Thoracic aorta (tissue), 2 donors: Measurements from ENCODE around the gene UTP4. TPM values are rescaled to one million over a fixed set of nuclear protein-coding genes. Genes with fewer than 3 reads are reported as not detected.

ENCODE experiments used
- ATAC-seq: fragments of 150-250 bp; one replicate; pipeline ENCODE4 v1.8.0; 2017; ENCODE audit warnings: low read depth; ENCODE audit not compliant: insufficient number of reproducible peaks, low FRiP score
- DNase-seq: peaks from one replicate; pipeline ENCODE4 v3.0.0-alpha.2; 2020; ENCODE audit warnings: low spot score
- H3K27ac ChIP-seq, 2 donors: fragments of 200-600 bp; sonication (generic); 1 replicate in 1 of 2; 2 replicates in 1 of 2; pipeline ENCODE4 v1.5.1; 2016; ENCODE audit warnings: mild to moderate bottlenecking in 2 of 2, moderate library complexity in 2 of 2
- H3K27me3 ChIP-seq: fragments of 200-600 bp; sonication (generic); replicated peaks from 2 replicates; pipeline ENCODE4 v1.6.0; 2016; ENCODE audit warnings: mild to moderate bottlenecking; ENCODE audit not compliant: insufficient read depth
- H3K36me3 ChIP-seq: fragments of 200-600 bp; sonication (generic); one replicate; pipeline ENCODE4 v1.5.1; 2016
- H3K4me1 ChIP-seq, 2 donors: fragments of 200-600 bp; sonication (generic); 1 replicate in 1 of 2; 2 replicates in 1 of 2; pipeline versions ENCODE4 v1.5.1 to v1.6.0; 2016; ENCODE audit warnings: low read depth in 2 of 2, mild to moderate bottlenecking in 1 of 2; ENCODE audit not compliant: control insufficient read depth in 1 of 2
- H3K4me3 ChIP-seq: fragments of 200-600 bp; sonication (generic); 2 replicates; pipeline ENCODE4 v1.5.1; 2016; ENCODE audit warnings: mild to moderate bottlenecking
- H3K9me3 ChIP-seq: fragments of 200-600 bp; sonication (generic); 2 replicates; pipeline ENCODE4 v1.5.1; 2016
- CTCF ChIP-seq: fragments of 200-600 bp; sonication (generic); IDR thresholded peaks from one replicate; pipeline ENCODE4 v1.5.1; 2019; ENCODE audit warnings: antibody characterized with exemption
- total RNA-seq, 2 donors: library from RNA; depleted of rRNA; stranded (reverse); fragments of >200 nt; gene quantifications; one replicate each; pipeline versions ENCODE4 v1.1.0 to v1.2.3, GENCODE V29; 2016

UTP4 gene
- 10 to 100 TPM; 44.5 to 59.7 TPM for total RNA-seq

- DNase-seq (peak; percentile 38), ATAC-seq (peak; percentile 66)
- Histone ChIP-seq H3K27me3 (no peaks in the 10 kb centered on the region), H3K4me1 (peaks cover 8 to 26% of the 10 kb centered on the region in 2 donors), H3K4me3 (peak within 1 kb of the TSS; percentile 96), H3K9me3 (no peaks in the 10 kb centered on the region), H3K27ac (peak within 1 kb of the TSS; percentile 77 to 90), H3K36me3 (peaks cover 8% of the 10 kb centered on the region)
- TF ChIP-seq CTCF: no peak
Observed at GRCh38 chr16:69132424-69133252, at the start of gene UTP4, which contains the start of gene CHTF8. Gene UTP4, plus strand, starts transcription at chr16:69132649. Its CDS starts 811 bp downstream, at chr16:69133460. Gene CHTF8, minus strand, starts transcription at chr16:69132588. Its CDS starts 11,130 bp downstream, at chr16:69121458.

GRCh38 chr16:69083306-69083941 is 49.0 kb upstream of the UTP4 start:
- Histone ChIP-seq H3K4me3 (no peak overlapping the region), H3K9me3 (no peaks in the 10 kb centered on the region), H3K4me1 (no peaks in the 10 kb centered on the region), H3K27ac (no peak overlapping the region), H3K36me3 (no peaks in the 10 kb centered on the region), H3K27me3 (no peaks in the 10 kb centered on the region)
- DNase-seq (no peak), ATAC-seq (no peak)
- TF ChIP-seq CTCF: no peak

- no peak for DNase-seq
- no peak for ATAC-seq
- Histone ChIP-seq H3K36me3 (no peaks in the 10 kb centered on the region), H3K27me3 (no peaks in the 10 kb centered on the region), H3K27ac (no peak overlapping the region), H3K4me3 (no peak overlapping the region), H3K9me3 (no peaks in the 10 kb centered on the region), H3K4me1 (no peaks in the 10 kb centered on the region)
- no peak for TF ChIP-seq CTCF
Observed at GRCh38 chr16:69084289-69084688, 48.2 kb upstream of the UTP4 start.

- TF ChIP-seq CTCF: no peak
- DNase-seq (no peak), ATAC-seq (no peak)
- Histone ChIP-seq H3K4me1 (no peaks in the 10 kb centered on the region), H3K9me3 (no peaks in the 10 kb centered on the region), H3K27me3 (no peaks in the 10 kb centered on the region), H3K4me3 (no peak overlapping the region), H3K36me3 (no peaks in the 10 kb centered on the region), H3K27ac (no peak overlapping the region)
Observed at GRCh38 chr16:69085032-69085695, 47.3 kb upstream of the UTP4 start.

GRCh38 chr16:69087161-69087581 is 45.3 kb upstream of the UTP4 start:
- no peak for TF ChIP-seq CTCF
- Histone ChIP-seq H3K27me3 (no peaks in the 10 kb centered on the region), H3K4me3 (no peak overlapping the region), H3K36me3 (no peaks in the 10 kb centered on the region), H3K9me3 (no peaks in the 10 kb centered on the region), H3K4me1 (no peaks in the 10 kb centered on the region), H3K27ac (no peak overlapping the region)
- ATAC-seq (no peak), DNase-seq (no peak)
